Fibroblast of skin of left biceps (primary cell): ENCODE measurements around the gene PTPRCAP.
A peak's percentile ranks its signal among the peaks of the same experiment; 100 is the strongest.
"Not testable (repeated sequence)": the region's sequence is repeated elsewhere in the genome, so short reads cannot be mapped to it uniquely, and the experiment has no call there.

Source experiments
- DNase-seq, 2 experiments: peaks; one replicate each; pipeline ENCODE4 v3.0.0-alpha.2; 2013; ENCODE audit warnings: low read depth in 2 of 2

The PTPRCAP gene, protein sequence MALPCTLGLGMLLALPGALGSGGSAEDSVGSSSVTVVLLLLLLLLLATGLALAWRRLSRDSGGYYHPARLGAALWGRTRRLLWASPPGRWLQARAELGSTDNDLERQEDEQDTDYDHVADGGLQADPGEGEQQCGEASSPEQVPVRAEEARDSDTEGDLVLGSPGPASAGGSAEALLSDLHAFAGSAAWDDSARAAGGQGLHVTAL

DNA sequence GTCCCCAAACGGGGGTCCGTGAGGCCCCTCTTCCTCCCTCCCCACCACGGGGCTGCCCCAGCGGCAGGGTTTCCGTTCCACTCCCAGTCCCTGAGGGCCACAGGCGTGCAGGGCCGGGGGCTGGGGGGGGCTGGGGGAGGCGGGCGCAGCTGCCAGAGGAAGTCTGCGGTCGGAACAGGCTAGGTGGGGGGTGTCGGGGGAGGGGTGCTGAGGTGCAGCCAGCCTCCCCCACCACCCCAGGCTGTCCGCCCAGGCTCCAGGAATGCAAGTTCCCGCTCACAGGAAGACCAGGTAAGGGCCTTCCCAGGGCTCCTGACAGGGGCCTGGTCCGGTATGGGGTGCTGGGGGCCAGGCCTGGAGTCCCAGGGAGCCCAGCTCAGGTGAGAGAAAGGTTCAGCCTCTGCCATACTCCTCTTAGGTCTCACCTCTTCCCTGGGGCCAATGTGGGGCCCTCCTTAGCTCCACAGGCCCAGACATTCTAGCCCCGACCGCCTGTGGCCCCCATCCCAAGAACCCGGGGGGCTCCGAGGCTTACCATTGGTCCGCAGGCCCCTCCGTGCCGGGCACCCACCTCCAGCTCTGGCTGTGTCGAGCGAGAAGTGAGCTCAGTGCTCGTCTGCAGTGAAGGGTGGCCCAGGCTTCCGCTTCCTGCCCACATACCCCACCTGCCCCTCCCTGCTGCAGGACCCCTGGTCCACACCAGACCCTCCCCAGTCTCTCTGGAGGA is at the start of gene PTPRCAP:
TSS of gene PTPRCAP (minus strand) at position 601 of the 727 bp plus-strand sequence. CDS start at position 538, 63 bp downstream.
- DNase-seq, result no peak

DNA sequence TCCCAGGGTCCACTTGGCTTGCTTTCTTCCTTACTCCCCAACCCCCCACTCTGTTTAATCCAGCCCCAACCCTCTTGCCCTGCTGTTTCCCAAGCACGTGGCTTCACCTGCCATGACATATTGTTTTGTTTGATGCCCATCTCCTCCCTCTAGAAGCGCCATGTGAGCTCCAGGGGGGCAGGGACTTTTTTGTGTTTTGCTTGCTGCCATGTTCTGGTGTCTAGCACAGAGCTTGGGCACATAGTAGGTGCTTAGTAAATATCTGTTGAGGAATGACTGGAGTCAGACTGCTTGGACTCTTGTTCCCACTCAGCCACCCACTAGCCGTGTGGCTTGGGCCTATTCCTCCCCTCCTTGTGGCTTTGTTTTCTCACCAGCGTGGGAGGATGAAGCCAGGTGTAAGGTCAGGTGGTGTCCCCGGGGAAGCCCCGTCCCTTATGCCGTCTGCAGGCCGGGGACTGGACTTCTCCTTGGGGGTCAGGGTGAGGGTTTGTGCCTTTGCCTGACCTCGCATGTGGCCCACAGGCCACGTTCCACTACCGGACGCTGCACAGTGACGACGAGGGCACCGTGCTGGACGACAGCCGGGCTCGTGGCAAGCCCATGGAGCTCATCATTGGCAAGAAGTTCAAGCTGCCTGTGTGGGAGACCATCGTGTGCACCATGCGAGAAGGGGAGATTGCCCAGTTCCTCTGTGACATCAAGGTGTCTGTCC is 49.2 kb upstream of the PTPRCAP start:
- no peak for DNase-seq

DNA sequence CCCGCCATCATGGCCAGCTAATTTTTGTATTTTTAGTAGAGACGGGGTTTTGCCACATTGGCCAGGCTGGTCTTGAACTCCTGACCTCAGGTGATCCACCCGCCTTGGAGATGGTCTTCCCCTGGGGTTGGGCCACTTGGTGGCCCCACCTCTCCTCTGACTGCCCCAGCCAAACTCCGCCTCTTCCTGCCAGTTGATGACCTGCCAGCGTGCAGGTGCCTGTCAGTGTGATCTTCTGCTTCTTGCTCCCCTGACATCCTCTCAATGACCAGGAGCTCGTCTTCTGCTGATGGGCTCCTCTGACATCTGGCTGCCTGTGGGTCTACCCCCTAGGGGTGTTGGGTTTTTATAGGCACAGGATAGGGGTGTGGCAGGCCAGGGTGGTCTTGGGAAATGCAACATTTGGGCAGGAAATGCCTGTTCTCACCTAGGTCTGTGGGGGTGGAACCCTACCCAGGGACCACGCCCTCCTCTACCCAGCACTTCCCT is 48.4 kb upstream of the PTPRCAP start:
- DNase-seq, result not testable (repeated sequence)

DNA sequence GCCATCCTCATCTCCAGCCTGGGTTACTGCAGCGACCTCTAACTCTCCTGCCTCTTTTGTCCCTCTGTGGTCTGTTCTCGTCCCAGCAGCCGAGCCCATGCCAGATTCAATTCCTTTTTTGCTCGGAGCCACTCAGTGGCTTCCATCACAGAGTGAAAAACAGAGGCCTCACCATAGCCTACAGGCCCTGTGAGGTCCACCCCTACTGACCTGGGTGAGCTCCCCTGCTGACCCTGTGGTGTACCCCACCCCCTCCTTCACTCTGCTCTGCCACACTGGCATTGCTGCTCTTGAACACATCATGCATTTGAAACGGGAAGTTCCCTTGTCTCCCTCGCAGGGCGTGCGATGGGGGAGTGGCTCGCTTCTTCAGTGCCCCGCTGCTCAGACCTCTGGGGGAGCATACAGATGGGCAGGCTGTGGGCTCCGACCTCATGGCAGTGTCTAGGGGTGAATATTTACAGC is 47.4 kb upstream of the PTPRCAP start:
- no peak for DNase-seq

DNA sequence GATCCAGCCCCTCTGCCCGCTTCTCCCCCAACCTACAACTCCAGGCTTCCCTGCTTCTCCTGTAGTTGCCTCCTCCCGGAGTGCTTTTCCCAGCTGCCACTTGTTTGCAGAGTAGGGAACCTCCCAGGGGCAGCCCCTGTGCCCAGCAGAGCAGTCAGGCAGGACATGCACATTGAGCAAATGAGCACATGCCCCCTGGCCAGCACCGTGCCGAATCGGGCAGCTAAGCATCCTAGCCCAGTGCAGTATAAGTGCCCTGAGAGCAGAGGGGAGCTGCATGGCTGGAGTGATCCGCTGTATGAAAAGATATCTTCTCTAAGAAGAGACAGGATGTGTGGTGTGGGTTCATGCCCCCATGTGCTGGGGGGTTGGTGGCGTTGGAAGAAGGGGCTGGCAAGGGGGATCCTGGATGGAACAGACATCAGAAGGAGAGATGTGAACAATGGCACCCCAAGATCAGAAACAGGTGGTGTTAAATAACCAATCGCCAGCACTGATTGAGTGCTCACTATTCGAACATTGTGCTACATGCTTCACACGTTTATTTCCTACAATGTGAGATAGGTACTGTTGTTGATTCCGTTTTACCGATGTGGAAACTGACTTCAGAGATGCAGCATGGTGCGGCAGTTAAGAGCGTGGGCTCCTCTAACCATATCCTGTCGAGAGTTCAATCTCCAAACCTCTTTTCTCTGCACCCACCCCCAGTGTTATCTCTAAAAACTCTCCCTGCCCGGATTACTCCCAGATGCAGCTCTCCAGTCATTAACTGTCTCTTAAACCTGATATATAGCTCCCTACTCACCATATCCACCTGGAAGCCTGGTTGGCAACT is 46.6 kb upstream of the PTPRCAP start:
- no peak for DNase-seq

DNA sequence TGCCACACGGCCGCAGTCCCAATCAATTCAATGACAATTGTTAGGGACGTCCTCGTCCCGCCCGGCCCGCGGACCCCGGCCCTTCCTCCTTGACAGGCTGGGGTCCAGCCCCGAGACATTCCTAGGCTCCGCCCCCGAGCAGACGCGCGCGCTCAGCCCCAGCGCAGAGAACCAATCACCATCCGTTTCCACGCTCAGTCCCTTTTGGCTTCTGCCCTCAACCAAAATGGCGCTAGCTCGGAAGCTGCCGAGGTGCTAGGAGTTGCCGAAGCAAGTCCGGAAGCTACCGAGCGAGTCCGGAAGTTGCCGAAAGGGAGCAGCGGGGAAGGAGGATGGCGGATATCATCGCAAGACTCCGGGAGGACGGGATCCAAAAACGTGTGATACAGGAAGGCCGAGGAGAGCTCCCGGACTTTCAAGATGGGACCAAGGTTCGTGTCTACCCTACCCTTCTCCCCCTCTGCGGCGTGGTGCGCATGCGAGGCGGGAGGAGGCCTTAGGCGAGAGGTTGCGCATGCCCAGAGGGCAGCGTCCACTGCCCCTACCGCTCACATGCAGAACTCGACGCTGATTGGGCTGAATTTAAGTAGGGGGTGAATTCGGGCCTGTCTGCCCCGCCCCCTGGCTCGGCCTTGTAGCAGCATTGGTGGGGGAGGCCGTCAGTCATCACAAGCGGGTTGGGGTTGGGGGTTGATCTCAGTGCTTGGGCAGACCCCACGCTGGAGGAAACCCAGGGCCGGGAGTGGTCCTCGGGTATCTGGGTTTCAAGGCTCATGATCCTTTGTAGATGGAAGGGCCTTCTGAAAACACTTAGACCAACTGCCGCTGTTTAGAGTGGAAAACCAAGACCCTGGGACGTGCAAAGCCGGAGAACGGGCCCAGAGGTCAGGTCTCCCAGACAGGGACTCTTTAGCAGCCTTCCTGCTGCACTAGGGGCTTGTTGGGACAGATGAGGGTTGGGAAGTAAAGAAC is 45.6 kb upstream of the PTPRCAP start, which contains the start of gene AIP:
TSS of gene AIP (plus strand) at position 200 of the 972 bp plus-strand sequence. CDS start at position 333, 133 bp downstream.
- DNase-seq, result peak; percentile 93 to 94

DNA sequence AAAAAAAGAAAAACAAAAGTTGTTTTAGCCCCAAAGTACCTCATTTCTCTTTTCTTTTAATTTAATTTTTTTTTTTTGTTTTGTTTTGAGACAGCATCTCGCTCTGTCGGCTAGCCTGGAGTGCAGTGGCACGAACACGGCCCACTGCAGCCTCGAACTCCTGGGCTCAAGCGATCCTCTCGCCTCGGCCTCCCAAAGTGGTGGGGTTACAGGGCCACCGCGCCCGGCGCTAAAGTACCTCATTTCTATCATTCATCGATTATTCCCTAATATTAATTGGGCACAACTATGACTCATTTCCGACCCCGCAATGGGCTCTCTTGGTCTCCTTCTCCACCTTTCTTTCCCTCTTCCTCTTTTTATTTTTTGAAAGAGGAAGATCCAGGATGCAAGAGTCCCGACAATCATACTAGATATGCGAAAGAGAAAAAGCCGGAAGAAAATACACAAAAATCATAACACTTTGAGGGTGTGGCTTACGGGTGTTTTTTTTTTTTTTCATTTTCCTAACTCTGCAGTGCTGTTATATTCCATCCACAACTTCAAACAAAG is 44.9 kb upstream of the PTPRCAP start:
- DNase-seq, result no peak

DNA sequence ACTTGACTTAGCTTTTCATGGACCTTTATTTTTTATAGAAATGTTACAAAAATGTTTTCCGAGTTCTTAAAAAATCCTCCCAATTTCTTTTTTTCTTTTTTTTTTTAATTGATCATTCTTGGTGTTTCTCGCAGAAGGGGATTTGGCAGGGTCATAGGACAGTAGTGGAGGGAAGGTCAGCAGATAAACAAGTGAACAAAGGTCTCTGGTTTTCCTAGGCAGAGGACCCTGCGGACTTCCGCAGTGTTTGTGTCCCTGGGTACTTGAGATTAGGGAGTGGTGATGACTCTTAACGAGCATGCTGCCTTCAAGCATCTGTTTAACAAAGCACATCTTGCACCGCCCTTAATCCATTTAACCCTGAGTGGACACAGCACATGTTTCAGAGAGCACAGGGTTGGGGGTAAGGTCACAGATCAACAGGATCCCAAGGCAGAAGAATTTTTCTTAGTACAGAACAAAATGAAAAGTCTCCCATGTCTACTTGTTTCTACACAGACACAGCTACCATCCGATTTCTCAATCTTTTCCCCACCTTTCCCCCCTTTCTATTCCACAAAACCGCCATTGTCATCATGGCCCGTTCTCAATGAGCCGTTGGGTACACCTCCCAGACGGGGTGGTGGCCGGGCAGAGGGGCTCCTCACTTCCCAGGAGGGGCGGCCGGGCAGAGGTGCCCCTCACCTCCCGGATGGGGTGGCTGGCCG is 40.0 kb upstream of the PTPRCAP start:
- not testable (repeated sequence) for DNase-seq

DNA sequence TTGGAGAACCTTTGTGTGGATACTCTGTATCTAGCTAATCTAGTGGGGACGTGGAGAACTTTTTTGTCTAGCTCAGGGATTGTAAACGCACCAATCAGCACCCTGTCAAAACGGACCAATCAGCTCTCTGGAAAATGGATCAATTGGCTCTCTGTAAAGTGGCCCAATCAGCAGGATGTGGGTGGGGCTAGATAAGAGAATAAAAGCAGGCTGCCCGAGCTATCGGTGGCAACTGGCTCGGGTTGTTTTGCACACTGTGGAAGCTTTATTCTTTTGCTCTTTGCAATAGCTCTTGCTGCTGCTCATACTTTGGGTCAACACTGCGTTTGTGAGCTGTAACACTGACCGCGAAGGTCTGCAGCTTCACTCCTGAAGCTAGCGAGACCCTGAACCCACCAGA is 39.2 kb upstream of the PTPRCAP start:
- DNase-seq, result not testable (repeated sequence)

DNA sequence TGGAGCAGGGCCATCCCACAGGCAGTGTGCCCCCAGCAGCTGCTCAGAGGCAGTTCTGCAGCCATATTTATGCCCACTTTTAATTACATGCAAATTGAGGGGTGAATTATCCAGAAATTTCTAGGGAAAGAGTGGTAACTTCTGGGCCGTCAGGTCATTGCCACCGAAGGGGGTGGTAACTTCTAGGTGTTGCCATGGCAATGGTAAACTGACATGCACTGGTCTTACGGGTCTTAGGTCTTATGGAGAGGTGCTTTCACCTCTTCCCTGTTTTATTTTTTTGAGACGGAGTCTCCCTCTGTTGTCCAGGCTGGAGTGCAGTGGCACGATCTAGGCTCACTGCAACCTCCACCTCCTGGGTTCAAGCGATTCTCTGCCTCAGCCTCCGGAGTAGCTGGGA is 35.4 kb upstream of the PTPRCAP start:
- DNase-seq, result no peak

DNA sequence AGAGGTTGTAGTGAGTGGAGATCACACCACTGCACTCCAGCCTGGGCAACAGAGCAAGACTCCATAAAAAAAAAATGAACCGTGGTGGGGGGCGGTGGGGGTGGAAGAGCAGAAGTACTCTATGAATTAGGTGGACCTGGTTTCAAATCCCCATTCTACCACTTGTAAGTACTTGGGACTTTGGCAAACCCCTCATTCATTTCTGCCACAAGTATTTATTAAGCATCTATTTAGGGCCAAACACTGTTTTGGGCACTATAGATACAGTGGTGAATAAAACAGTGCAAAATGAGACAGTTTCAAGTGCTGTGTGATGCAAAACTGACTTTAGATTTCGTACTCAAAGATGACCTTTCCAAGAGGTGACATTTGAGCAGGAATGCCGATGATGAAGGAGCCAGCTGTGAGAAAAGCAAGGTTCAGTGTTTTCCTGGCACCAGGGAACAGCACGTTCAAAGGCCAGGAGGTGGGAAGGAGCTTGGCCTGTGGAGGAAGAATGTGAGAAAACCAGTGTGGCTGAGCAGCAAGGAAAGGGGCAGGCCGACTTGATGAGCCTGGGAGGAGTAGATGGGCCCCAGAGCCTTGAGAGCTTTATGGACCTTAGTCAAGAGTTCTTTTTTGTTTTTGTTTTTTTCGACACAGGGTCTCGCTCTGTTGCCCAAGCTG is 33.0 kb upstream of the PTPRCAP start:
- DNase-seq, result no peak

DNA sequence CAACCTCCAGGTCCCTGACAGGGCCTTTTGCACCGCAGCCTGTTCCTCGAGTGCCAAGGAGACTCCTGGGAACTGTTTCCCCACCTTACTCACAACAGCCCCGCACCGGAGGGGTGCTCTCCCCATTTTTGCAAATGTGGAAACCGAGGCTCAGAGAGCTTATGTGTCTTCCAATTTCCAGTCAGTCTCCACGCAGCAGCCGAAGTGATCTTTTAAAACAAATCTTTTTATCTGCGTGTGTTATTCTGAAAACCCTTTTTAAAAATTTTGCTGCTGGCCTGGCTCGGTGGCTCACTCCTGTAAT is 32.0 kb upstream of the PTPRCAP start:
- no peak for DNase-seq

DNA sequence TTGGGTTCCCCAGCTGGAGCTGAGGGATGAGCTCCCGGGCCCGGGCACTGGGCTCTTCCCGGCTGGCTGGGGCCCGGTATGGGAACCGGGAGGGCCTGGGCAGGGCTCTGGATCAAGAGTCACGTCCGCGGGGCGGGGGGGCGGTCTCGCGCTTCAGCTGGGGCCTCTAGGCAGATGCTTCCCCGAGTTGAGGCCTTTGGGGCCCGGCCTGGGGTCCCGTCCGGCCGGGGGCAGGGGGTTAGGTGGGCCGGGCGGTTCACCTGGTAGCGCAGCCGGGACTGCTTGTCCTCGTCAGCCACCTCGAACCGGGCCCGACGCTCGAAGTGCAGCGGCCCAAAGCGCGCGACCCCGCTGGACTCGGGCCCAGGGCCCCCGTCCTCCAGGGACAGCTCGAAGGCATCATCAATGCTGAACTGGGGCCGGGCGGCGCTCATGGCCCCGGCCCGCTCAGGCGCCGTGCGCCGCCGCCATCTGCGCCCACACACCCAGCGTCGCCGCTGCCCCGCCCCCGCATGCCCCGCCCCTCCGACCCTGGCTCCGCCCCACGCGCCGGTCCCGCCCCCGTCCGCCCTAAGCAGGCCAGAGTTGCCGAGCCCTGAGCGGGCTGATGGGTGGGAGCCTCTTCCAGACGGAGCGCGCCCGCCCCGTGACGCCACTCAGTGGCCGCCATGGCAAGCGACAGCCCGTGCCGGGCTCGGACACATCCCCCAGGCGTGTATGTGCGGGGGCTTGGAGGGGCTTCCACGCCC is 31.5 kb upstream of the PTPRCAP start, which contains the start of gene TMEM134:
TSS of gene TMEM134 (minus strand) at position 493 of the 749 bp plus-strand sequence. CDS start at position 434, 59 bp downstream.
- DNase-seq, result peak; percentile 71 to 76

DNA sequence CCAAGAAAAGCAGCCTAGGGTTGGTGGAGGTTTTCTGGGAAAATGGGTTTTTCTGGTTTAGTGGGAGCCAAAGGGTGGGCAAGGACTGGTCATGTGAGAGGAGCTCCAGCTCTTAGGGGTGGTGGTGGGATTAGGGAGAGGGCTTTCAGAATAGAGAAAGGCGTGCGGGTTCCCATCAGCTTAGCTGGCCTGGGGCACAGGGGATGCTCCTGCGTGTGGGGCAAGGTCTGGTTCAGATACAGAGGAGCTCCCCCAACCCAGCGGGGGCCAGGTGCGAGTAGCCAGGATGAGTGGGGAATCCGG is 30.9 kb upstream of the PTPRCAP start:
- no peak for DNase-seq

DNA sequence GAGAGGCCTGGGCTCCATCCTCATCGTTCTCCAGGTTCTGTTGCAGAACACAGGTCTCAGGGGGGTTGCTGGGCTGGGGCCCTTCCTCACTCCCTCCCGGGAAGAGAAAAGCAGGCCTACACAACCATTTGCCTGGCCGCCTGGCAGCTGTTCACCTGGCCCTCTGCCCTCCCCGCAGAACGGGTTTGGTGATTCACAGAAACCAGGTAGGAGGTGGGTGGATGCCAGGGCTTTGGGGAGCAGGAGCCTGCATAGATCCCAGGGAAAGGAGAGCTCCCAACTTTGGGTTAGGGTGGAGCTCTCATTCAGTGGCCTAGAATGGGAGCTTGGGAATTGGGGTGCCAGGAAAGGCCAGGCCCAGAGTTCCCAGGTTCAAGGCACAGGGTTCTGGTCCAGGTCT is 30.6 kb upstream of the PTPRCAP start:
- DNase-seq, result no peak

DNA sequence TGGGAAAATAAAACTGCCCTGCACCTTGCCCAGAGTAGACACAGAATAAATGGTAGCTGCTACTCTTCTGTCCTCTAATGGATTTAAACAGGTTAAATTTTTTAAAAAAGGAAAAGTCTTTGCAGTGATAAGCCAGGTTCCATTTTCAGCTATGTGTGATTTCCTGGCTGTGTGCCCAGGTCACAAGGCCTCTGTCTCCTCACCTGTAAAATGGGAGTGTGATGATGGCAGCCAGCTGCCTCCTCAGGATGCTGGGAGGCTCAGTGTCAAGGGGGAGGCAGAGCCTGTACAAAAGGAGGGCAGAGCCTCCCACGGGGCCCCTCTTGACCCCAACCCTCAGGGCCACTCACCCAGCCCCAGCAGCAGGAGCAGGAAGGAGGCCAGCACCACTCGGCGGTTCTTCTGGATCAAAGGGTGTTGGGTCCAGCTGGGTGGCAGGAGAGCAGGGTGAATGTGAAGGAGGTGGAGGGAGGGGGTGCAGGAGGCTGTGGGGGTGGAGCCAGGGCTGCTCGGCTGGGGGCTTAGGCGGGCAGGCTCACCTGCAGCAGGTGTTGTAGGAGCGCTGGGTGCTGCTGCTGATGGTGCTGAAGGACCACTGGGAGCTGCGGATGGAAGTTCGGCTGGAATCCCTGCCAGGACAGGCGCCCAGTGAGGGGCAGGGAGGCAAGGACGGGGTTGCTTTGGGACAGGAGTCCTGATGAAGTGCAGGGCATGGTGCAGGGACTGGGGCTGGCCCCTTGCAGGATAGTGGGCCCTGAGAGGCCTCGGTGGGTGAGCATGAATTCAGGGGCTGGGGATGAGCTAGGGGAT is 29.7 kb upstream of the PTPRCAP start:
- no peak for DNase-seq

DNA sequence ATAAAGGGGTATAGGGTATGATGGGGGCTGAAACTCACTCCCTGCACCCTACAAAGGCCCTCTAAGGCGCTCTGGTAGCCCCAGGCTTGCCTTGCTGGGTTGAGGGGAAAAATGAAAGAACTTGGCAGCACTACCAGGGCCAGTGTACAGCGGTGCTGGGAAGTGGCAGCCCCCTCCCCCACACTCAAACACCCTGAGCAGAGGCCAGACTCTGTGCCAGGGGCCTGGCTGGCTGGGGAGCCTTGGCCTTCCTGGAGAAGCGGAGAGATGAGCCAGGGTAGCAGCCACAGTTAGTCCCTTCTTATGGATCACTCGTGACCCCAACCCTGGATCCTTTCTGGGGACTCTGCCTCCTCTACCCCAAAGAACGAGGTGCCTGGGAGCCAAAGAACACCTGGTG is 28.9 kb upstream of the PTPRCAP start:
- no peak for DNase-seq
